Endothelial cell of umbilical vein (primary cell): ENCODE measurements around the gene SLC2A6. TPM values are rescaled to one million over a fixed set of nuclear protein-coding genes. Genes with fewer than 3 reads are reported as not detected.

ENCODE experiments used
- BruUV-seq: library from RNA; stranded (reverse); fragments of 400-500 nt; replicated peaks from 2 replicates; lab custom pipeline; 2021; lab: Mats Ljungman, UMichigan
- CTCF ChIA-PET: fragments of 300-600, 350-600 bp; sonication (Branson Sonifier 250); formaldehyde crosslinking; loops from one replicate; lab custom pipeline; 2021; ENCODE audit warnings: antibody characterized with exemption, inconsistent platforms; lab: Charles Lee
- POLR2A ChIA-PET: fragments of 300-600, 350-600 bp; sonication (Branson Sonifier 250); formaldehyde crosslinking; loops from one replicate; lab custom pipeline; 2021; ENCODE audit warnings: antibody characterized with exemption, inconsistent platforms; lab: Charles Lee
- DNase-seq: peaks from one replicate; pipeline ENCODE4 v3.0.0-alpha.2; 2011; ENCODE audit warnings: low read depth, low spot score
- FAIRE-seq: peaks from 2 replicates; lab custom pipeline; 2011; peaks lifted over from hg19 to GRCh38; lab: Jason Lieb, UNC
- H2AFZ ChIP-seq: 2 replicates; pipeline ENCODE4 v1.6.0; 2012; ENCODE audit warnings: low read depth, low read length, control low read depth, inconsistent platforms
- H3K27ac ChIP-seq: 2 replicates; pipeline ENCODE4 v1.5.1; 2011; ENCODE audit warnings: low read depth, mild to moderate bottlenecking, control low read depth, low read length, moderate library complexity; ENCODE audit not compliant: insufficient read depth
- H3K27me3 ChIP-seq, 2 experiments: 2 replicates each; pipeline versions ENCODE4 v1.6.0 to v1.6.1; 2011; ENCODE audit warnings: low read length in 2 of 2, mixed read lengths in 1 of 2; ENCODE audit not compliant: control insufficient read depth in 2 of 2, insufficient read depth in 2 of 2
- H3K36me3 ChIP-seq, 2 experiments: 2 replicates in 1 of 2; 3 replicates in 1 of 2; pipeline ENCODE4 v1.5.1; 2011; ENCODE audit warnings: low read length in 2 of 2, mild to moderate bottlenecking in 1 of 2, moderate library complexity in 1 of 2; ENCODE audit not compliant: control insufficient read depth in 2 of 2, insufficient read depth in 2 of 2; ENCODE audit errors: extremely low read depth in 1 of 2
- H3K4me1 ChIP-seq: 3 replicates; pipeline ENCODE4 v1.5.1; 2011; ENCODE audit warnings: mild to moderate bottlenecking, low read length; ENCODE audit not compliant: control insufficient read depth, insufficient read depth; ENCODE audit errors: extremely low read depth
- H3K4me2 ChIP-seq: 2 replicates; pipeline ENCODE4 v1.6.1; 2011; ENCODE audit warnings: low read length, control low read depth, mixed read lengths; ENCODE audit not compliant: insufficient read depth
- H3K4me3 ChIP-seq, 3 experiments: fragments of 200-600 bp in 1 of 3; sonication (generic), shearing (Covaris generic) in 1 of 3; replicated peaks in 1 of 3; 2 replicates each; pipeline ENCODE4 v1.5.1; 2011 to 2016; ENCODE audit warnings: control low read depth in 3 of 3, low read length in 3 of 3, mild to moderate bottlenecking in 2 of 3, inconsistent platforms in 1 of 3, low read depth in 1 of 3, moderate library complexity in 1 of 3; ENCODE audit not compliant: insufficient read depth in 1 of 3
- H3K79me2 ChIP-seq: 2 replicates; pipeline ENCODE4 v1.6.0; 2012; ENCODE audit warnings: low read length, inconsistent platforms; ENCODE audit not compliant: control insufficient read depth, insufficient read depth
- H3K9ac ChIP-seq: replicated peaks from 2 replicates; pipeline ENCODE3; 2011; ENCODE audit warnings: low read length, control low read depth; ENCODE audit not compliant: insufficient read depth; ENCODE audit errors: extremely low read depth
- H3K9me1 ChIP-seq: replicated peaks from 3 replicates; pipeline ENCODE4 v1.6.0; 2011; ENCODE audit warnings: mild to moderate bottlenecking, low read length; ENCODE audit not compliant: control insufficient read depth, insufficient read depth; ENCODE audit errors: extremely low read depth
- H3K9me3 ChIP-seq: replicated peaks from 2 replicates; pipeline ENCODE4 v1.5.1; 2012; ENCODE audit warnings: low read length, inconsistent platforms; ENCODE audit not compliant: control insufficient read depth, insufficient read depth
- H4K20me1 ChIP-seq: replicated peaks from 2 replicates; pipeline ENCODE3; 2011; ENCODE audit warnings: mild to moderate bottlenecking, low read length; ENCODE audit not compliant: control insufficient read depth, insufficient read depth; ENCODE audit errors: extremely low read depth
- EZH2 ChIP-seq: IDR thresholded peaks from 2 replicates; pipeline ENCODE4 v1.6.1; 2012; ENCODE audit warnings: borderline replicate concordance, low read depth, mild to moderate bottlenecking, moderate library complexity, low read length, inconsistent platforms; ENCODE audit not compliant: severe bottlenecking
- FOS ChIP-seq: IDR thresholded peaks from 2 replicates; pipeline ENCODE4 v1.6.1; 2011; ENCODE audit warnings: mild to moderate bottlenecking, low read length, moderate library complexity, borderline replicate concordance; ENCODE audit not compliant: insufficient read depth
- GATA2 ChIP-seq: IDR thresholded peaks from 2 replicates; pipeline ENCODE4 v1.7.0; 2011; ENCODE audit warnings: low read depth, mild to moderate bottlenecking, moderate library complexity, mixed read lengths, low read length; ENCODE audit not compliant: insufficient read length, insufficient read depth
- JUN ChIP-seq: IDR thresholded peaks from 2 replicates; pipeline ENCODE4 v1.6.1; 2011; ENCODE audit warnings: borderline replicate concordance, low read depth; ENCODE audit not compliant: insufficient read length, insufficient read depth
- MYC ChIP-seq: IDR thresholded peaks from one replicate; pipeline ENCODE4 v1.6.1; 2011; ENCODE audit warnings: mild to moderate bottlenecking, low read depth, low read length
- POLR2A ChIP-seq: IDR thresholded peaks from 2 replicates; pipeline ENCODE4 v1.6.1; 2012; ENCODE audit warnings: low read depth, mild to moderate bottlenecking, control low read depth, low read length
- POLR2AphosphoS5 ChIP-seq: IDR thresholded peaks from 2 replicates; pipeline ENCODE4 v1.6.1; 2012; ENCODE audit warnings: low read depth, mild to moderate bottlenecking, control low read depth, low read length, moderate library complexity; ENCODE audit not compliant: insufficient read depth
- dilution Hi-C: fragments of 300-500 bp; cut with MboI; formaldehyde crosslinking; loops from one replicate; pipeline ENCODE4 v1.15.0; 2019; ENCODE audit warnings: low sequenced_read_pairs; ENCODE audit not compliant: extremely low pct_ligation_motif_present
- intact Hi-C: fragments of 100-400 bp; cut with micrococcal nuclease; formaldehyde crosslinking; loops from one replicate; pipeline ENCODE4 v1.10.0; 2022
- polyA plus RNA-seq, 4 experiments: library from polyadenylated mRNA; depleted of rRNA in 3 of 4; stranded (reverse) in 3 of 4; unstranded in 1 of 4; fragments of >200 nt; gene quantifications; 2 replicates each; pipeline versions ENCODE4 v1.2.1 to v1.2.3, GENCODE V29; 2011 to 2012; ENCODE audit warnings: missing spikeins in 1 of 4
- total RNA-seq: library from RNA; stranded (reverse); gene quantifications from 2 replicates; pipeline ENCODE4 v1.2.3, GENCODE V29; 2021
- TF ChIP-seq, protein P1 (sequence below), 2 donors: IDR thresholded peaks; 1 replicate in 1 of 2; 2 replicates in 1 of 2; pipeline ENCODE4 v1.5.1; 2011; ENCODE audit warnings: low read length in 2 of 2, mild to moderate bottlenecking in 2 of 2, moderate library complexity in 2 of 2, control low read depth in 1 of 2, inconsistent platforms in 1 of 2, low read depth in 1 of 2; ENCODE audit not compliant: insufficient read depth in 1 of 2; ENCODE audit errors: extremely low read depth in 1 of 2
- TF ChIP-seq, protein P2 (sequence below): IDR thresholded peaks from 2 replicates; pipeline ENCODE4 v1.6.1; 2011; ENCODE audit not compliant: insufficient read depth, insufficient read length

Gene SLC2A6
- total and polyA plus RNA-seq, 2 donors (not counting 3 experiments of a cell fraction or from before 2014, with no cell fraction given) = 35.7 to 39.6 TPM

DNA sequence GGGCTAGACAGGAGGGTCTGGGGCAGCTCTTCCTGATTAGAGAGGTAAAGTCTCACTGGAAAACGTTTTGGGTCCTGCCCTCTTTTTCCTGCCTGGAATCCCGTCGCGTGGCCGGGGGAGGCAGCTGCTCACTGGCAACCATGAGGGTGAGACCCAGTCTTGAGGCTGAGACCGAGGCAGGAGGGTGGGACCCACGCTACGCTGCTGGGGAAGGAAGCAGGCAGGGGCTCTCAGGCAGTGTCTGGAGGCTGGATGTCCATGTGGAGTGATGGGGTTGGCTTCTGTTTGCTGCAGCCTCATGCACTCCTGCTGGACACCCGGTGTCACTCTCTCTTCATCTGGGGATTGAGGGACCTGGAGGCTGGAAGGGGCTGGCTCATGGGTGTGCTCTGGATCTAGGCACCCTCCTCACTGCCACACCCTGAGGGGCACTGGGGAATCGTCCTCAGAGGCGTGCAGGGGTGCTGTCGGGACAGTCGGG is 11.3 kb upstream of the SLC2A6 start:
- Histone ChIP-seq H3K27ac (no peak overlapping the region), H3K9me3 (no peaks in the 10 kb centered on the region), H3K4me2 (no peak overlapping the region), H3K9ac (no peak overlapping the region), H3K9me1 (no peaks in the 10 kb centered on the region), H4K20me1 (no peaks in the 10 kb centered on the region), H3K36me3 (no peaks in the 10 kb centered on the region), H2AFZ (no peak overlapping the region), H3K4me3 (no peak overlapping the region), H3K79me2 (no peaks in the 10 kb centered on the region), H3K4me1 (no peaks in the 10 kb centered on the region), H3K27me3 (no peaks in the 10 kb centered on the region)
- TF ChIP-seq, protein P1, sequence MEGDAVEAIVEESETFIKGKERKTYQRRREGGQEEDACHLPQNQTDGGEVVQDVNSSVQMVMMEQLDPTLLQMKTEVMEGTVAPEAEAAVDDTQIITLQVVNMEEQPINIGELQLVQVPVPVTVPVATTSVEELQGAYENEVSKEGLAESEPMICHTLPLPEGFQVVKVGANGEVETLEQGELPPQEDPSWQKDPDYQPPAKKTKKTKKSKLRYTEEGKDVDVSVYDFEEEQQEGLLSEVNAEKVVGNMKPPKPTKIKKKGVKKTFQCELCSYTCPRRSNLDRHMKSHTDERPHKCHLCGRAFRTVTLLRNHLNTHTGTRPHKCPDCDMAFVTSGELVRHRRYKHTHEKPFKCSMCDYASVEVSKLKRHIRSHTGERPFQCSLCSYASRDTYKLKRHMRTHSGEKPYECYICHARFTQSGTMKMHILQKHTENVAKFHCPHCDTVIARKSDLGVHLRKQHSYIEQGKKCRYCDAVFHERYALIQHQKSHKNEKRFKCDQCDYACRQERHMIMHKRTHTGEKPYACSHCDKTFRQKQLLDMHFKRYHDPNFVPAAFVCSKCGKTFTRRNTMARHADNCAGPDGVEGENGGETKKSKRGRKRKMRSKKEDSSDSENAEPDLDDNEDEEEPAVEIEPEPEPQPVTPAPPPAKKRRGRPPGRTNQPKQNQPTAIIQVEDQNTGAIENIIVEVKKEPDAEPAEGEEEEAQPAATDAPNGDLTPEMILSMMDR (IDR thresholded peaks at IDR 0.05; ENCODE audit: extremely low read depth in 1 of 2, insufficient read depth in 1 of 2, low read depth in 1 of 2, low read length in 2 of 2) = no peak
- TF ChIP-seq, protein P2, sequence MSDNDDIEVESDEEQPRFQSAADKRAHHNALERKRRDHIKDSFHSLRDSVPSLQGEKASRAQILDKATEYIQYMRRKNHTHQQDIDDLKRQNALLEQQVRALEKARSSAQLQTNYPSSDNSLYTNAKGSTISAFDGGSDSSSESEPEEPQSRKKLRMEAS = no peak
- no peak for TF ChIP-seq GATA2
- TF ChIP-seq FOS = no peak
- TF ChIP-seq JUN = no peak
- TF ChIP-seq POLR2A = no peak
- TF ChIP-seq EZH2 = no peak
- no peak for TF ChIP-seq MYC
- no peak for TF ChIP-seq POLR2AphosphoS5
- BruUV-seq = no TSS peak
- intact Hi-C loops = no loop called here
- no peak for FAIRE-seq
- dilution Hi-C loops = no loop called here
- ChIA-PET POLR2A (no interaction called here), CTCF (interaction anchor here (0.8 to 2.2 kb wide), 4 partner anchors 9 to 468 kb away, joined by 3 to 9 read pairs (median 3); partner anchors contain the start of gene SLC2A6)
- no peak for DNase-seq
